Suprapubic skin (tissue), 4 donors: ENCODE measurements around the gene MYMX. TPM values are rescaled to one million over a fixed set of nuclear protein-coding genes. Genes with fewer than 3 reads are reported as not detected.
A peak's percentile ranks its signal among the peaks of the same experiment; 100 is the strongest.

ENCODE experiments used
- DNase-seq, 2 donors: peaks; one replicate each; pipeline ENCODE4 v3.0.0-alpha.2; 2019; ENCODE audit warnings: low spot score in 2 of 2
- H3K27ac ChIP-seq: fragments of 200-600 bp; sonication (generic); one replicate; pipeline ENCODE4 v1.5.1; 2019
- H3K27me3 ChIP-seq: fragments of 200-600 bp; sonication (generic); one replicate; pipeline ENCODE4 v1.5.1; 2019
- H3K36me3 ChIP-seq: fragments of 200-600 bp; sonication (generic); one replicate; pipeline ENCODE4 v1.5.1; 2019
- H3K4me1 ChIP-seq: fragments of 200-600 bp; sonication (generic); one replicate; pipeline ENCODE4 v1.5.1; 2019
- H3K4me3 ChIP-seq: fragments of 200-600 bp; sonication (generic); one replicate; pipeline ENCODE4 v1.5.1; 2019; ENCODE audit warnings: mild to moderate bottlenecking
- H3K9me3 ChIP-seq: fragments of 200-600 bp; sonication (generic); one replicate; pipeline ENCODE4 v1.5.1; 2019
- EP300 ChIP-seq: sonication (generic); formaldehyde crosslinking; IDR thresholded peaks from one replicate; pipeline ENCODE4 v1.6.1; 2017; ENCODE audit warnings: antibody characterized with exemption
- POLR2A ChIP-seq, 2 donors: fragments of 450-650 bp; IDR thresholded peaks; one replicate each; pipeline ENCODE4 v1.6.1; 2017; ENCODE audit warnings: antibody characterized with exemption in 2 of 2, mild to moderate bottlenecking in 2 of 2, moderate library complexity in 2 of 2
- POLR2AphosphoS5 ChIP-seq, 3 donors: sonication (generic); formaldehyde crosslinking; IDR thresholded peaks; one replicate each; pipeline ENCODE4 v1.6.1; 2017; ENCODE audit warnings: antibody characterized with exemption in 3 of 3
- WGBS: methylation state at CpG from one replicate; pipeline ENCODE4 v1.1.5; 2018; 5-methylcytosine and 5-hydroxymethylcytosine counted together
- total RNA-seq, 4 donors: library from RNA; depleted of rRNA; stranded (reverse); fragments of >200 nt; gene quantifications; one replicate each; pipeline ENCODE4 v1.1.0, GENCODE V29; 2016
- TF ChIP-seq, protein P1 (sequence below), 2 donors: fragments of 200-600 bp in 1 of 2; fragments of 450-650 bp in 1 of 2; sonication (generic) in 1 of 2; IDR thresholded peaks; one replicate each; pipeline ENCODE4 v1.5.1; 2016 to 2019; ENCODE audit warnings: antibody characterized with exemption in 2 of 2, mild to moderate bottlenecking in 1 of 2, moderate library complexity in 1 of 2

Gene MYMX
- total RNA-seq, 4 donors from 2014 or later, result not detected

- no peak for DNase-seq
- Histone ChIP-seq H3K36me3 (peaks cover 23% of the 10 kb centered on the region), H3K4me3 (no peak overlapping the region), H3K27ac (no peak overlapping the region), H3K27me3 (no peaks in the 10 kb centered on the region), H3K4me1 (peaks cover 55% of the 10 kb centered on the region), H3K9me3 (no peaks in the 10 kb centered on the region)
- TF ChIP-seq, protein P1, sequence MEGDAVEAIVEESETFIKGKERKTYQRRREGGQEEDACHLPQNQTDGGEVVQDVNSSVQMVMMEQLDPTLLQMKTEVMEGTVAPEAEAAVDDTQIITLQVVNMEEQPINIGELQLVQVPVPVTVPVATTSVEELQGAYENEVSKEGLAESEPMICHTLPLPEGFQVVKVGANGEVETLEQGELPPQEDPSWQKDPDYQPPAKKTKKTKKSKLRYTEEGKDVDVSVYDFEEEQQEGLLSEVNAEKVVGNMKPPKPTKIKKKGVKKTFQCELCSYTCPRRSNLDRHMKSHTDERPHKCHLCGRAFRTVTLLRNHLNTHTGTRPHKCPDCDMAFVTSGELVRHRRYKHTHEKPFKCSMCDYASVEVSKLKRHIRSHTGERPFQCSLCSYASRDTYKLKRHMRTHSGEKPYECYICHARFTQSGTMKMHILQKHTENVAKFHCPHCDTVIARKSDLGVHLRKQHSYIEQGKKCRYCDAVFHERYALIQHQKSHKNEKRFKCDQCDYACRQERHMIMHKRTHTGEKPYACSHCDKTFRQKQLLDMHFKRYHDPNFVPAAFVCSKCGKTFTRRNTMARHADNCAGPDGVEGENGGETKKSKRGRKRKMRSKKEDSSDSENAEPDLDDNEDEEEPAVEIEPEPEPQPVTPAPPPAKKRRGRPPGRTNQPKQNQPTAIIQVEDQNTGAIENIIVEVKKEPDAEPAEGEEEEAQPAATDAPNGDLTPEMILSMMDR (IDR thresholded peaks at IDR 0.05), result no peak
- no peak for TF ChIP-seq POLR2A (IDR thresholded peaks at IDR 0.05)
- no peak for TF ChIP-seq POLR2AphosphoS5 (IDR thresholded peaks at IDR 0.05)
- TF ChIP-seq EP300, result no peak
- WGBS, result 86% methylated on average over 7 of the region's 8 CpGs
Observed at GRCh38 chr6:44260011-44260410, 43.3 kb downstream of the MYMX start.

- no peak for DNase-seq
- Histone ChIP-seq H3K36me3 (peaks cover 18% of the 10 kb centered on the region), H3K27ac (no peak overlapping the region), H3K27me3 (no peaks in the 10 kb centered on the region), H3K4me1 (peaks cover 49% of the 10 kb centered on the region), H3K4me3 (no peak overlapping the region), H3K9me3 (no peaks in the 10 kb centered on the region)
- TF ChIP-seq, protein P1 (IDR thresholded peaks at IDR 0.05), result no peak
- TF ChIP-seq EP300 (no peak), POLR2A (IDR thresholded peaks at IDR 0.05) (no peak), POLR2AphosphoS5 (IDR thresholded peaks at IDR 0.05) (no peak)
- 93% methylated on average over 5 of the region's 6 CpGs for WGBS
Observed at GRCh38 chr6:44260451-44261297, 43.9 kb downstream of the MYMX start.

- TF ChIP-seq EP300 (no peak), POLR2AphosphoS5 (IDR thresholded peaks at IDR 0.05) (no peak), POLR2A (IDR thresholded peaks at IDR 0.05) (no peak)
- TF ChIP-seq, protein P1 (IDR thresholded peaks at IDR 0.05), result no peak
- 100% methylated on average over 2 of the region's 8 CpGs for WGBS
Observed at GRCh38 chr6:44261581-44261980, 44.9 kb downstream of the MYMX start.

GRCh38 chr6:44262467-44263353 is 46.0 kb downstream of the MYMX start:
- Histone ChIP-seq H3K27ac (no peak overlapping the region), H3K9me3 (no peaks in the 10 kb centered on the region), H3K4me1 (peaks cover 34% of the 10 kb centered on the region), H3K27me3 (no peaks in the 10 kb centered on the region), H3K4me3 (peak overlapping the region; percentile 62), H3K36me3 (peaks cover 18% of the 10 kb centered on the region)
- WGBS, result 43% methylated on average over 6 of the region's 7 CpGs
- no peak for TF ChIP-seq EP300
- no peak for TF ChIP-seq POLR2A (IDR thresholded peaks at IDR 0.05)
- no peak for TF ChIP-seq POLR2AphosphoS5 (IDR thresholded peaks at IDR 0.05)
- DNase-seq, result no peak

More at GRCh38 chr6:44261581-44261980, 44.9 kb downstream of the MYMX start:
- H3K27ac ChIP-seq, result no peak overlapping the region
- no peak for DNase-seq
- H3K27me3 ChIP-seq, result no peaks in the 10 kb centered on the region
- H3K4me1 ChIP-seq, result peaks cover 40% of the 10 kb centered on the region
- H3K4me3 ChIP-seq, result no peak overlapping the region
- no peaks in the 10 kb centered on the region for H3K9me3 ChIP-seq
- peaks cover 18% of the 10 kb centered on the region for H3K36me3 ChIP-seq

GRCh38 chr6:44263354-44264100 is 46.8 kb downstream of the MYMX start:
- 40% methylated on average over 9 of the region's 9 CpGs for WGBS
- no peak overlapping the region for H3K27ac ChIP-seq
- no peak for DNase-seq
- TF ChIP-seq POLR2AphosphoS5 (IDR thresholded peaks at IDR 0.05) (no peak), POLR2A (IDR thresholded peaks at IDR 0.05) (no peak), EP300 (no peak)
- TF ChIP-seq, protein P1 (IDR thresholded peaks at IDR 0.05), result no peak
- H3K27me3 ChIP-seq, result no peaks in the 10 kb centered on the region
- H3K4me3 ChIP-seq, result peak overlapping the region; percentile 62
- H3K36me3 ChIP-seq, result peaks cover 15% of the 10 kb centered on the region
- H3K4me1 ChIP-seq, result peaks cover 31% of the 10 kb centered on the region
- H3K9me3 ChIP-seq, result no peaks in the 10 kb centered on the region
